GM12873 (cell line): ENCODE measurements around the gene PTPRR.

Experiments used
- CTCF ChIP-seq: IDR thresholded peaks from 2 replicates; pipeline ENCODE4 v1.5.1; 2012; ENCODE audit warnings: low read depth, mild to moderate bottlenecking, moderate library complexity, low read length, control low read depth; ENCODE audit not compliant: insufficient read depth; ENCODE audit errors: missing control alignments

The PTPRR gene

GRCh38 chr12:70719071-70719470 lies 201.5 kb downstream of the PTPRR start:
- TF ChIP-seq CTCF, result no peak

- TF ChIP-seq CTCF, result no peak
Observed at GRCh38 chr12:70711831-70712230, 208.7 kb downstream of the PTPRR start.

- no peak for TF ChIP-seq CTCF
Observed at GRCh38 chr12:70709022-70709421, 211.5 kb downstream of the PTPRR start.

GRCh38 chr12:70706611-70707010 lies 213.9 kb downstream of the PTPRR start:
- no peak for TF ChIP-seq CTCF

- TF ChIP-seq CTCF, result no peak
Observed at GRCh38 chr12:70698345-70698744, 222.2 kb downstream of the PTPRR start.

- no peak for TF ChIP-seq CTCF
Observed at GRCh38 chr12:70695361-70696023, 225.0 kb downstream of the PTPRR start.

- TF ChIP-seq CTCF, result peak; percentile 18
Observed at GRCh38 chr12:70692681-70693288, 227.8 kb downstream of the PTPRR start.
